ENCODE measurements around the gene ZNF319. TPM values are rescaled to one million over a fixed set of nuclear protein-coding genes. Genes with fewer than 3 reads are reported as not detected.

The ZNF319 gene
- total RNA-seq, 3 donors from 2014 or later (not counting 1 experiment from before 2014, with no cell fraction given): 15.9 to 31.3 (median 29.3) TPM

DNA sequence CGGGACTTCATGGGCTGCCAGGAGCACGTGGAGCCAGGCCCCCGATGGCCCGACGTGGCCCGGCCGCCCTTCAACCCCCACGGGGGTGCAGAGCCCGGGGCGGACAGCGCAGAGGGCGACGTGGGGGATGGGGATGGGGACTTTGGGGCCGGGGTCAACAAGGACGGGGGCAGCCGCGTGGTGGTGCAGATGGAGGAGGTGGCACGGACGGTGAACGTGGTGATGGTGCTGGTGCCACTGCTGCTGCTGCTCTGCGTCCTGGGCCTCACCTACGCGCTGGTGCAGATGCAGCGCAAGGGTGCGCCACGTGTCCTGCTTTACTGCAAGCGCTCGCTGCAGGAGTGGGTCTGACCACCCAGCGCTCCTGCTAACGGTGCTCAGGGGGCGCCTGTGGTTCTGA, 44.6 kb upstream of the ZNF319 start:
- no peaks in the 10 kb centered on the region for H3K36me3 Mint-ChIP-seq
- no peak for DNase-seq
- H3K9me3 Mint-ChIP-seq: no peaks in the 10 kb centered on the region
- Histone ChIP-seq H3K9me3 (ENCODE audit: control insufficient read depth, insufficient read depth, low read length) (no peaks in the 10 kb centered on the region), H3K36me3 (ENCODE audit: control insufficient read depth, insufficient read depth, low read length) (no peaks in the 10 kb centered on the region), H3K4me3 (ENCODE audit: low read length) (no peak overlapping the region), H3K27ac (ENCODE audit: low read length) (no peak overlapping the region), H3K27me3 (ENCODE audit: control insufficient read depth, insufficient read depth, low read length) (no peaks in the 10 kb centered on the region), H3K4me1 (ENCODE audit: control insufficient read depth, insufficient read depth, low read length) (no peaks in the 10 kb centered on the region)
- no peaks in the 10 kb centered on the region for H3K4me1 Mint-ChIP-seq
- peaks cover 0 to 1% of the 10 kb centered on the region in 2 donors for H3K27me3 Mint-ChIP-seq (ENCODE audit: low read depth in 2 of 2)
- H3K27ac Mint-ChIP-seq: no peak overlapping the region
- intact Hi-C loops (cut with micrococcal nuclease): no loop called here
- ATAC-seq: no peak
- TF ChIP-seq, protein P1, sequence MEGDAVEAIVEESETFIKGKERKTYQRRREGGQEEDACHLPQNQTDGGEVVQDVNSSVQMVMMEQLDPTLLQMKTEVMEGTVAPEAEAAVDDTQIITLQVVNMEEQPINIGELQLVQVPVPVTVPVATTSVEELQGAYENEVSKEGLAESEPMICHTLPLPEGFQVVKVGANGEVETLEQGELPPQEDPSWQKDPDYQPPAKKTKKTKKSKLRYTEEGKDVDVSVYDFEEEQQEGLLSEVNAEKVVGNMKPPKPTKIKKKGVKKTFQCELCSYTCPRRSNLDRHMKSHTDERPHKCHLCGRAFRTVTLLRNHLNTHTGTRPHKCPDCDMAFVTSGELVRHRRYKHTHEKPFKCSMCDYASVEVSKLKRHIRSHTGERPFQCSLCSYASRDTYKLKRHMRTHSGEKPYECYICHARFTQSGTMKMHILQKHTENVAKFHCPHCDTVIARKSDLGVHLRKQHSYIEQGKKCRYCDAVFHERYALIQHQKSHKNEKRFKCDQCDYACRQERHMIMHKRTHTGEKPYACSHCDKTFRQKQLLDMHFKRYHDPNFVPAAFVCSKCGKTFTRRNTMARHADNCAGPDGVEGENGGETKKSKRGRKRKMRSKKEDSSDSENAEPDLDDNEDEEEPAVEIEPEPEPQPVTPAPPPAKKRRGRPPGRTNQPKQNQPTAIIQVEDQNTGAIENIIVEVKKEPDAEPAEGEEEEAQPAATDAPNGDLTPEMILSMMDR (IDR thresholded peaks at IDR 0.05): no peak
- no peak overlapping the region for H3K4me3 Mint-ChIP-seq
- 90% methylated on average over 31 of the region's 31 CpGs for WGBS (ENCODE audit: insufficient coverage)

DNA sequence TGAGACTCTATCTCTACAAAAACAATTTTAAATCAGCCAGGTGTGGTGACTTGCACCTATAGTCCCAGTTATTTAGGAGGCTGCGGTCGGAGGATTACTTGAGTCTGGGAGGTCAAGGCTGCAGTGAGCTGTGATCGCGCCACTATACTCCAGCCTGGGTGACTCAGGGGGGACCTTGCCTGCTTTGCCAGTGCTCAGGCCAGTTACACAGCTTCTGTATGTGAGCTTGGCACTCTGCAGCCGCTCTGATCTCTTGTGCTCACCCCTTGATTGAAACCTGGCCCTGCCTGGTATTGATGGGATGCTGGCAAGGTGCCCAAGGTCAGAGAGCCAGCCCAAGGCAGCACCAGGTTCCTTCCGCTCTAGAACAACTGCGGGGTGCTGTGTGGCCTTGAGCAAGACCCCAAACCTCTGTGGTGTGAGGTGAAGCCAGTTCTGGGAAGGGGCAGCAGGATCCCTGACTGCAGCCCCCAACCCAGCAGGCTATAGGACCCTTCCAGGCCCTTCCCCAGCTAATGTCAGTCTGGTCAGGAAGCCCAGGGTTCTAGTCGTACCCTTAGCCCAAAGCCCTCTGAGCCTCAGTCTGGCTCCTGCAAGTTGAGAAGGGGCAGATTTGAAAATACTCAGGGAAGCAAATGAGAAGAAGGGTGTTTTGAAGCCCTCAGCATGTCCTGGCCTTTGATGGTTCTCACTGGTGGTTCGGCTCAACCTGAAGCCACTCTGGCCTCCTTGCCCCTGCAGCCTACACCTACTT, 44.0 kb upstream of the ZNF319 start:
- WGBS (ENCODE audit: insufficient coverage): 82% methylated on average over 9 of the region's 9 CpGs
- Histone ChIP-seq H3K36me3 (ENCODE audit: control insufficient read depth, insufficient read depth, low read length) (no peaks in the 10 kb centered on the region), H3K27me3 (ENCODE audit: control insufficient read depth, insufficient read depth, low read length) (no peaks in the 10 kb centered on the region), H3K4me1 (ENCODE audit: control insufficient read depth, insufficient read depth, low read length) (no peaks in the 10 kb centered on the region), H3K27ac (ENCODE audit: low read length) (no peak overlapping the region), H3K4me3 (ENCODE audit: low read length) (no peak overlapping the region), H3K9me3 (ENCODE audit: control insufficient read depth, insufficient read depth, low read length) (no peaks in the 10 kb centered on the region)
- intact Hi-C loops (cut with micrococcal nuclease): no loop called here
- Mint-ChIP-seq H3K9me3 (no peaks in the 10 kb centered on the region), H3K36me3 (no peaks in the 10 kb centered on the region), H3K4me3 (no peak overlapping the region), H3K27me3 (ENCODE audit: low read depth in 2 of 2) (no peaks in the 10 kb centered on the region), H3K4me1 (no peaks in the 10 kb centered on the region), H3K27ac (no peak overlapping the region)
- DNase-seq (no peak), ATAC-seq (no peak)
- TF ChIP-seq, protein P1 (IDR thresholded peaks at IDR 0.05): no peak

DNA sequence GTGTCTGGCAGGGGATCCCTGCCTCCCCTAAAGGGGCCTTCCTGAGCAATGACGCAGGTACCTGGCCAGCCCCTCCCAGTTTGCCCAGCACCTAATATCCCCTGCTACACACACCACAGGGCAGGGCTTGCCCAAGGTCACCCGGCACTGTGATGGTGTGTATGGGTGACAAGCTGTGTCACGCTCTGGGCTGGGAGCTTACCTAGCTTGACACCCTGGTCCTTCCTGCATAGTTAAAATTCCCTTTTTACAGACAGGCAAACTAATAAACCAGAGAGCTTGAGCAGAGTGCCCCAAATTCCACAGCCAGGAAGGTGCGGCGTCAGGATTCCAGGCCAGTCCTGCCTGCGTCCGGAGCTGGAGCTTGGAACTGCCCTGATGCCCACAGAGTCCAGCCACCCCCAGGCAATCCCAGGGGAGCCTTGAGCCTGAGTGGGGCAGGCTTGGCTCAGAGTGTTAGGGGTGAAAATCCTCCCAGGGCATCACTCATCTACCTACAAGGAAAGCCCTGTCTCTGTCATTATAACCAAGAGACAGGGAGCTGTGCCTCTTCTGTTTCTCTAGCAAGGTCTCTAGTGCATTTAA, 43.2 kb upstream of the ZNF319 start:
- 95% methylated on average over 7 of the region's 7 CpGs for WGBS (ENCODE audit: insufficient coverage)
- H3K9me3 Mint-ChIP-seq: no peaks in the 10 kb centered on the region
- intact Hi-C loops (cut with micrococcal nuclease): no loop called here

More for the DNA sequence above, 43.2 kb upstream of the ZNF319 start:
- Histone ChIP-seq H3K9me3 (ENCODE audit: control insufficient read depth, insufficient read depth, low read length) (no peaks in the 10 kb centered on the region), H3K27me3 (ENCODE audit: control insufficient read depth, insufficient read depth, low read length) (no peaks in the 10 kb centered on the region), H3K4me1 (ENCODE audit: control insufficient read depth, insufficient read depth, low read length) (no peaks in the 10 kb centered on the region), H3K4me3 (ENCODE audit: low read length) (no peak overlapping the region), H3K27ac (ENCODE audit: low read length) (no peak overlapping the region), H3K36me3 (ENCODE audit: control insufficient read depth, insufficient read depth, low read length) (no peaks in the 10 kb centered on the region)
- H3K4me3 Mint-ChIP-seq: no peak overlapping the region
- no peak overlapping the region for H3K27ac Mint-ChIP-seq
- no peaks in the 10 kb centered on the region for H3K27me3 Mint-ChIP-seq (ENCODE audit: low read depth in 2 of 2)
- H3K36me3 Mint-ChIP-seq: no peaks in the 10 kb centered on the region
- ATAC-seq (no peak), DNase-seq (no peak)
- TF ChIP-seq, protein P1 (IDR thresholded peaks at IDR 0.05): no peak
- no peaks in the 10 kb centered on the region for H3K4me1 Mint-ChIP-seq

All from natural killer cell (primary cell).